Neuronal stem cell (in vitro differentiated cells): Measurements from ENCODE around the gene ATP9B.
A peak's percentile ranks its signal among the peaks of the same experiment; 100 is the strongest.

Experiments used
- DNase-seq: peaks from one replicate; pipeline ENCODE4 v3.0.0-alpha.2; 2013; ENCODE audit warnings: low spot score
- H2AFZ ChIP-seq: one replicate; pipeline ENCODE4 v1.6.1; 2013; ENCODE audit warnings: mild to moderate bottlenecking, low read length, inconsistent platforms
- H2AK5ac ChIP-seq: 2 replicates; pipeline ENCODE4 v1.6.1; 2013; ENCODE audit warnings: low read depth, mild to moderate bottlenecking, inconsistent platforms, low read length, moderate library complexity, mixed read lengths
- H2BK120ac ChIP-seq: 2 replicates; pipeline ENCODE4 v1.6.1; 2013; ENCODE audit warnings: low read depth, mild to moderate bottlenecking, inconsistent platforms, low read length, moderate library complexity, mixed read lengths
- H2BK12ac ChIP-seq: one replicate; pipeline ENCODE4 v1.6.1; 2013; ENCODE audit warnings: low read length, inconsistent platforms
- H2BK15ac ChIP-seq: 2 replicates; pipeline ENCODE4 v1.6.1; 2013; ENCODE audit warnings: mild to moderate bottlenecking, low read length, inconsistent platforms, mixed read lengths
- H2BK5ac ChIP-seq: one replicate; pipeline ENCODE4 v1.6.1; 2013; ENCODE audit warnings: inconsistent platforms, mild to moderate bottlenecking, low read length, moderate library complexity
- H3K14ac ChIP-seq: one replicate; pipeline ENCODE4 v1.6.1; 2013; ENCODE audit warnings: low read length, inconsistent platforms
- H3K18ac ChIP-seq: 2 replicates; pipeline ENCODE4 v1.6.1; 2013; ENCODE audit warnings: low read length, inconsistent platforms
- H3K23ac ChIP-seq: 2 replicates; pipeline ENCODE4 v1.6.1; 2013; ENCODE audit warnings: low read depth, mild to moderate bottlenecking, mixed read lengths, low read length, inconsistent platforms; ENCODE audit not compliant: poor library complexity
- H3K27ac ChIP-seq: replicated peaks from 3 replicates; pipeline ENCODE4 v1.5.1; 2013; ENCODE audit warnings: low read length, inconsistent platforms
- H3K27me3 ChIP-seq, 3 experiments: 2 replicates each; pipeline ENCODE4 v1.6.1; 2013; ENCODE audit warnings: low read length in 3 of 3, mild to moderate bottlenecking in 2 of 3, inconsistent platforms in 1 of 3, low read depth in 1 of 3, mixed read lengths in 1 of 3, moderate library complexity in 1 of 3; ENCODE audit not compliant: control insufficient read depth in 3 of 3, insufficient read depth in 3 of 3
- H3K36me3 ChIP-seq, 2 donors: replicated peaks in 1 of 2; 2 replicates each; pipeline ENCODE4 v1.6.1; 2013; ENCODE audit warnings: low read length in 2 of 2; ENCODE audit not compliant: control insufficient read depth in 2 of 2, insufficient read depth in 2 of 2
- H3K4ac ChIP-seq: 2 replicates; pipeline ENCODE4 v1.6.1; 2013; ENCODE audit warnings: inconsistent platforms, mild to moderate bottlenecking, low read length, moderate library complexity
- H3K4me1 ChIP-seq, 2 donors: 1 replicate in 1 of 2; 2 replicates in 1 of 2; pipeline ENCODE4 v1.6.1; 2013; ENCODE audit warnings: low read length in 2 of 2, low read depth in 1 of 2; ENCODE audit not compliant: control insufficient read depth in 2 of 2, insufficient read depth in 1 of 2
- H3K4me2 ChIP-seq: one replicate; pipeline ENCODE4 v1.6.1; 2013; ENCODE audit warnings: mild to moderate bottlenecking, low read length, inconsistent platforms; ENCODE audit not compliant: insufficient read depth, poor library complexity, severe bottlenecking
- H3K4me3 ChIP-seq, 2 donors: 2 replicates each; pipeline ENCODE4 v1.5.1; 2013; ENCODE audit warnings: low read length in 2 of 2, mild to moderate bottlenecking in 2 of 2, inconsistent platforms in 1 of 2, moderate library complexity in 1 of 2
- H3K79me1 ChIP-seq: one replicate; pipeline ENCODE4 v1.6.1; 2013; ENCODE audit warnings: low read depth, mild to moderate bottlenecking, inconsistent platforms, low read length, moderate library complexity
- H3K9ac ChIP-seq: one replicate; pipeline ENCODE4 v1.6.1; 2013; ENCODE audit warnings: mild to moderate bottlenecking, low read depth, low read length, inconsistent platforms; ENCODE audit not compliant: poor library complexity
- H3K9me3 ChIP-seq, 2 donors: replicated peaks in 1 of 2; 2 replicates each; pipeline versions ENCODE3 to v1.6.1; 2013; ENCODE audit warnings: low read length in 2 of 2, mild to moderate bottlenecking in 2 of 2, inconsistent platforms in 1 of 2, low read depth in 1 of 2, mixed read lengths in 1 of 2, moderate library complexity in 1 of 2; ENCODE audit not compliant: control insufficient read depth in 2 of 2, insufficient read depth in 1 of 2
- H4K8ac ChIP-seq: one replicate; pipeline ENCODE4 v1.6.1; 2013; ENCODE audit warnings: low read depth, mild to moderate bottlenecking, inconsistent platforms, low read length, moderate library complexity
- H4K91ac ChIP-seq: one replicate; pipeline ENCODE4 v1.6.1; 2013; ENCODE audit warnings: low read length, low read depth, mild to moderate bottlenecking, inconsistent platforms; ENCODE audit not compliant: poor library complexity
- WGBS, 2 donors: extraction: QIAGEN DNeasy Blood & Tissue Kit; methylation state at CpG; one replicate each; pipeline ENCODE4 v1.1.7; 2013; ENCODE audit warnings: missing lambda C conversion rate in 2 of 2, mixed read lengths in 1 of 2; ENCODE audit not compliant: insufficient read length in 2 of 2, insufficient replicate concordance in 1 of 2; ENCODE audit errors: extremely low coverage in 2 of 2; 5-methylcytosine and 5-hydroxymethylcytosine counted together

The ATP9B gene

GRCh38 chr18:79241755-79242154 is 172.6 kb downstream of the ATP9B start:
- Histone ChIP-seq H3K27me3 (no peaks in the 10 kb centered on the region), H2BK120ac (no peak overlapping the region), H3K4me3 (no peak overlapping the region), H3K4me1 (peaks cover 0 to 2% of the 10 kb centered on the region in 2 donors), H3K27ac (no peak overlapping the region), H3K23ac (no peak overlapping the region), H3K9ac (no peak overlapping the region), H2AK5ac (no peak overlapping the region), H3K4me2 (no peak overlapping the region), H4K91ac (no peak overlapping the region), H3K18ac (no peak overlapping the region), H2BK5ac (no peak overlapping the region), H3K14ac (no peak overlapping the region), H3K4ac (no peak overlapping the region), H4K8ac (no peak overlapping the region), H3K36me3 (no peaks in the 10 kb centered on the region), H3K9me3 (peaks cover 0 to 2% of the 10 kb centered on the region in 2 donors), H3K79me1 (no peaks in the 10 kb centered on the region), H2AFZ (no peak overlapping the region), H2BK12ac (no peak overlapping the region), H2BK15ac (no peak overlapping the region)
- WGBS, 2 donors: no CpG with 5 or more reads among the region's 8 CpGs
- DNase-seq: no peak

- Histone ChIP-seq H2BK12ac (no peak overlapping the region), H3K27me3 (no peaks in the 10 kb centered on the region), H2BK5ac (no peak overlapping the region), H3K4me2 (no peak overlapping the region), H4K91ac (no peak overlapping the region), H3K9me3 (peaks cover 0 to 2% of the 10 kb centered on the region in 2 donors), H2AK5ac (no peak overlapping the region), H3K23ac (no peak overlapping the region), H3K14ac (no peak overlapping the region), H2AFZ (no peak overlapping the region), H2BK15ac (no peak overlapping the region), H3K18ac (no peak overlapping the region), H3K9ac (no peak overlapping the region), H3K27ac (no peak overlapping the region), H3K79me1 (no peaks in the 10 kb centered on the region), H2BK120ac (no peak overlapping the region), H3K4ac (no peak overlapping the region), H4K8ac (no peak overlapping the region), H3K36me3 (no peaks in the 10 kb centered on the region), H3K4me3 (no peak overlapping the region), H3K4me1 (peaks cover 0 to 2% of the 10 kb centered on the region in 2 donors)
- no CpG with 5 or more reads among the region's 5 CpGs for WGBS, 2 donors
- DNase-seq: no peak
Observed at GRCh38 chr18:79242246-79242645, 173.1 kb downstream of the ATP9B start.

DNA sequence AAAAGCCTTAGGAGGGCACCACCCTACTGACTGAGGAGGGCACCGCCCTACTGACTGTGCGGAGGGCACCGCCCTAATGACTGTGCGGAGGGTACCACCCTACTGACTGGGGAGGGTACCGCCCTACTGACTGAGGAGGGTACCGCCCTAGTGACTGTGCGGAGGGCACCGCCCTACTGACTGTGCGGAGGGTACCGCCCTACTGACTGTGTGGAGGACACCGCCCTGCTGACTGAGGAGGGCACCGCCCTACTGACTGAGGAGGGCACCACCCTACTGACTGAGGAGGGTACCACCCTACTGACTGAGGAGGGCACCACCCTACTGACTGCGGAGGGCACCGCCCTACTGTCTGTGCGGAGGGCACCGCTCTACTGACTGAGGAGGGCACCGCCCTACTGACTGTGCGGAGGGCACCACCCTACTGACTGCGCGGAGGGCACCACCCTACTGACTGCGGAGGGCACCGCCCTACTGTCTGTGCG is 176.4 kb downstream of the ATP9B start:
- H3K79me1 ChIP-seq: no peaks in the 10 kb centered on the region
- no CpG with 5 or more reads among the region's 23 CpGs for WGBS, 2 donors
- H3K4me2 ChIP-seq: no peak overlapping the region
- no peak overlapping the region for H2BK120ac ChIP-seq
- H3K23ac ChIP-seq: no peak overlapping the region
- no peak overlapping the region for H3K4me3 ChIP-seq
- H3K9ac ChIP-seq: no peak overlapping the region
- no peak overlapping the region for H3K14ac ChIP-seq
- no peak overlapping the region for H4K8ac ChIP-seq
- no peak overlapping the region for H4K91ac ChIP-seq
- H2BK5ac ChIP-seq: no peak overlapping the region
- no peak overlapping the region for H3K18ac ChIP-seq
- H3K36me3 ChIP-seq: no peaks in the 10 kb centered on the region
- no peak overlapping the region for H2BK12ac ChIP-seq
- H3K4me1 ChIP-seq: peaks cover 2 to 5% of the 10 kb centered on the region in 2 donors
- no peak overlapping the region for H3K27ac ChIP-seq
- no peak overlapping the region for H3K4ac ChIP-seq
- no peak overlapping the region for H2AK5ac ChIP-seq
- DNase-seq: no peak
- no peaks in the 10 kb centered on the region for H3K27me3 ChIP-seq
- no peak overlapping the region for H2BK15ac ChIP-seq
- H3K9me3 ChIP-seq: no peaks in the 10 kb centered on the region
- no peak overlapping the region for H2AFZ ChIP-seq

- H3K27ac ChIP-seq: no peak overlapping the region
- H2AK5ac ChIP-seq: no peak overlapping the region
- WGBS, 2 donors: no CpG with 5 or more reads among the region's 31 CpGs
- H2BK5ac ChIP-seq: no peak overlapping the region
- H4K91ac ChIP-seq: no peak overlapping the region
- no peak overlapping the region for H3K14ac ChIP-seq
- no peak overlapping the region for H3K4ac ChIP-seq
- no peaks in the 10 kb centered on the region for H3K9me3 ChIP-seq
- no peaks in the 10 kb centered on the region for H3K79me1 ChIP-seq
- no peak overlapping the region for H3K18ac ChIP-seq
- no peaks in the 10 kb centered on the region for H3K36me3 ChIP-seq
- peak overlapping the region; percentile 61 for H2AFZ ChIP-seq
- no peak overlapping the region for H2BK12ac ChIP-seq
- H2BK120ac ChIP-seq: no peak overlapping the region
- no peak overlapping the region for H3K23ac ChIP-seq
- peak; percentile 68 for DNase-seq
- H3K4me1 ChIP-seq: peaks cover 6 to 7% of the 10 kb centered on the region in 2 donors
- no peak overlapping the region for H3K4me2 ChIP-seq
- no peak overlapping the region for H4K8ac ChIP-seq
- no peak overlapping the region for H3K4me3 ChIP-seq
- no peak overlapping the region for H2BK15ac ChIP-seq
- H3K9ac ChIP-seq: no peak overlapping the region
- no peaks in the 10 kb centered on the region for H3K27me3 ChIP-seq
Observed at GRCh38 chr18:79246309-79247108, 177.3 kb downstream of the ATP9B start.
